CD4-positive, alpha-beta T cell (primary cell): Measurements from ENCODE around the gene NFKB1. TPM values are rescaled to one million over a fixed set of nuclear protein-coding genes. Genes with fewer than 3 reads are reported as not detected.

Source experiments
- ATAC-seq: fragments of 200-7000 bp; cut with Tn5 transposase; one replicate; pipeline ENCODE4 v1.10.0; 2022; ENCODE audit warnings: mild to moderate bottlenecking; ENCODE audit not compliant: poor library complexity
- CTCF ChIA-PET: fragments of 350-600 bp; sonication (Branson Sonifier 250); formaldehyde crosslinking; loops from one replicate; lab custom pipeline; 2021; ENCODE audit warnings: antibody characterized with exemption, inconsistent platforms; lab: Charles Lee
- POLR2A ChIA-PET: fragments of 350-600 bp; sonication (Branson Sonifier 250); formaldehyde crosslinking; loops from one replicate; lab custom pipeline; 2021; ENCODE audit warnings: antibody characterized with exemption, inconsistent platforms; lab: Charles Lee
- DNase-seq, 14 experiments: peaks; one replicate each; pipeline ENCODE4 v3.0.0-alpha.2; 2013 to 2020; ENCODE audit warnings: mixed read lengths in 2 of 14
- H3K27ac ChIP-seq, 2 donors: one replicate each; pipeline versions ENCODE4 v1.5.1 to v1.7.0; 2013; ENCODE audit warnings: low read length in 2 of 2, low read depth in 1 of 2, mild to moderate bottlenecking in 1 of 2
- H3K27me3 ChIP-seq, 2 experiments: 1 replicate in 1 of 2; 2 replicates in 1 of 2; pipeline versions ENCODE4 v1.6.1 to v1.7.0; 2013; ENCODE audit warnings: low read length in 2 of 2, control low read depth in 1 of 2, mild to moderate bottlenecking in 1 of 2, moderate library complexity in 1 of 2; ENCODE audit not compliant: insufficient read depth in 2 of 2, control insufficient read depth in 1 of 2
- H3K36me3 ChIP-seq: one replicate; pipeline ENCODE4 v1.6.1; 2013; ENCODE audit warnings: low read length, control low read depth; ENCODE audit not compliant: insufficient read depth
- H3K4me1 ChIP-seq: one replicate; pipeline ENCODE4 v1.6.1; 2013; ENCODE audit warnings: low read length, control low read depth; ENCODE audit not compliant: insufficient read depth
- H3K4me3 ChIP-seq: one replicate; pipeline ENCODE4 v1.5.1; 2013; ENCODE audit warnings: mild to moderate bottlenecking, low read length, moderate library complexity
- H3K9me3 ChIP-seq, 2 experiments: 1 replicate in 1 of 2; 2 replicates in 1 of 2; pipeline versions ENCODE4 v1.6.1 to v1.7.0; 2013; ENCODE audit warnings: low read length in 2 of 2, mild to moderate bottlenecking in 2 of 2, control low read depth in 1 of 2, moderate library complexity in 1 of 2; ENCODE audit not compliant: control insufficient read depth in 1 of 2, insufficient read depth in 1 of 2
- H3K27ac Mint-ChIP-seq: one replicate; pipeline ENCODE4 v1.8.0; 2020; ENCODE audit warnings: mixed read lengths
- H3K27me3 Mint-ChIP-seq: one replicate; pipeline ENCODE4 v1.8.0; 2021; ENCODE audit warnings: mixed read lengths
- H3K36me3 Mint-ChIP-seq: one replicate; pipeline ENCODE4 v1.8.0; 2021; ENCODE audit warnings: low read depth, mixed read lengths
- H3K4me1 Mint-ChIP-seq: one replicate; pipeline ENCODE4 v1.8.0; 2021; ENCODE audit warnings: low read depth, mixed read lengths
- H3K4me3 Mint-ChIP-seq: one replicate; pipeline ENCODE4 v1.8.0; 2020; ENCODE audit warnings: mild to moderate bottlenecking, mixed read lengths
- H3K9me3 Mint-ChIP-seq: one replicate; pipeline ENCODE4 v1.8.0; 2020; ENCODE audit warnings: mixed read lengths
- CTCF ChIP-seq: fragments of 200-600 bp; IDR thresholded peaks from one replicate; pipeline ENCODE4 v1.8.0; 2022; ENCODE audit warnings: antibody characterized with exemption, mild to moderate bottlenecking
- intact Hi-C, 2 experiments: fragments of 100-400 bp; cut with DNase I in 1 of 2; cut with micrococcal nuclease in 1 of 2; formaldehyde crosslinking; loops; one replicate each; pipeline versions ENCODE4 v1.15.1 to v1.9.0; 2023 to 2025; cut with DNase I, micrococcal nuclease
- total RNA-seq, 174 experiments: library from RNA in 2 of 174; stranded (reverse) in 2 of 174; gene quantifications; one replicate each; pipeline ENCODE4 v1.2.3 and lab custom pipeline; 2021 to 2026

NFKB1 gene
- total RNA-seq, 2 experiments from 2014 or later = 134 TPM

- Histone ChIP-seq H3K27ac (peak overlapping the region in 1 of 2 donors; percentile 12), H3K9me3 (no peaks in the 10 kb centered on the region), H3K27me3 (no peaks in the 10 kb centered on the region), H3K4me1 (peaks cover 7% of the 10 kb centered on the region), H3K4me3 (no peak overlapping the region), H3K36me3 (peaks cover 87% of the 10 kb centered on the region)
- Mint-ChIP-seq H3K27ac (peak overlapping the region; percentile 30), H3K36me3 (peaks cover 91% of the 10 kb centered on the region), H3K9me3 (no peaks in the 10 kb centered on the region), H3K27me3 (no peaks in the 10 kb centered on the region), H3K4me1 (peaks cover 45% of the 10 kb centered on the region), H3K4me3 (no peak overlapping the region)
- intact Hi-C loops = loop anchor here in 1 of 2 experiments (5.0 kb wide), 1 partner anchor 44 kb away; no protein-coding TSS in a partner anchor
- ATAC-seq (no peak), DNase-seq (no peak)
- POLR2A ChIA-PET = no interaction called here
- TF ChIP-seq CTCF = no peak
- CTCF ChIA-PET = interaction anchor here (0.8 kb wide), 2 partner anchors 13 to 89 kb away, joined by 3 read pairs; no protein-coding TSS in a partner anchor
These were observed 105.1 kb downstream of the NFKB1 start for GRCh38 chr4:102606261-102606660.

- peaks cover 52% of the 10 kb centered on the region for H3K4me1 Mint-ChIP-seq
- no peaks in the 10 kb centered on the region for H3K27me3 Mint-ChIP-seq
- no peaks in the 10 kb centered on the region for H3K9me3 ChIP-seq
- ATAC-seq (no peak), DNase-seq (no peak)
- H3K4me3 Mint-ChIP-seq = no peak overlapping the region
- POLR2A ChIA-PET = no interaction called here
- peak overlapping the region in 1 of 2 donors; percentile 12 for H3K27ac ChIP-seq
- intact Hi-C loops = loop anchor here in 1 of 2 experiments (5.0 kb wide), 1 partner anchor 45 kb away; no protein-coding TSS in a partner anchor
- no peaks in the 10 kb centered on the region for H3K27me3 ChIP-seq
- CTCF ChIA-PET = no interaction called here
- H3K27ac Mint-ChIP-seq = peak overlapping the region; percentile 30
- H3K36me3 Mint-ChIP-seq = peaks cover 91% of the 10 kb centered on the region
- no peak for TF ChIP-seq CTCF
- no peak overlapping the region for H3K4me3 ChIP-seq
- H3K36me3 ChIP-seq = peaks cover 87% of the 10 kb centered on the region
- no peaks in the 10 kb centered on the region for H3K9me3 Mint-ChIP-seq
- H3K4me1 ChIP-seq = peaks cover 13% of the 10 kb centered on the region
These were observed 105.8 kb downstream of the NFKB1 start for GRCh38 chr4:102606846-102607450.

GRCh38 chr4:102608190-102608589, 107.0 kb downstream of the NFKB1 start:
- H3K4me3 Mint-ChIP-seq = no peak overlapping the region
- no peak for ATAC-seq
- H3K36me3 ChIP-seq = peaks cover 87% of the 10 kb centered on the region

More at GRCh38 chr4:102608190-102608589, 107.0 kb downstream of the NFKB1 start:
- Mint-ChIP-seq H3K27me3 (no peaks in the 10 kb centered on the region), H3K4me1 (peaks cover 64% of the 10 kb centered on the region), H3K36me3 (peaks cover 96% of the 10 kb centered on the region), H3K27ac (no peak overlapping the region), H3K9me3 (no peaks in the 10 kb centered on the region)
- DNase-seq = no peak
- intact Hi-C loops = loop anchor here in 1 of 2 experiments (5.0 kb wide), 1 partner anchor 46 kb away; no protein-coding TSS in a partner anchor
- Histone ChIP-seq H3K4me3 (no peak overlapping the region), H3K9me3 (no peaks in the 10 kb centered on the region), H3K27ac (no peak overlapping the region), H3K27me3 (no peaks in the 10 kb centered on the region), H3K4me1 (peaks cover 25% of the 10 kb centered on the region)
- ChIA-PET POLR2A (no interaction called here), CTCF (no interaction called here)
- TF ChIP-seq CTCF = no peak
